H7 (cell line): ENCODE data around the gene SF3B4. TPM values are rescaled to one million over a fixed set of nuclear protein-coding genes. Genes with fewer than 3 reads are reported as not detected.
"Not testable (repeated sequence)": the region's sequence is repeated elsewhere in the genome, so short reads cannot be mapped to it uniquely, and the experiment has no call there.

Source experiments
- DNase-seq: peaks from one replicate; pipeline ENCODE4 v3.0.0; 2012
- H3K27me3 ChIP-seq: 2 replicates; pipeline ENCODE4 v1.6.0; 2011; ENCODE audit warnings: mild to moderate bottlenecking, low read length; ENCODE audit not compliant: control insufficient read depth, insufficient read depth
- H3K36me3 ChIP-seq: replicated peaks from 2 replicates; pipeline ENCODE4 v1.5.1; 2011; ENCODE audit warnings: low read length; ENCODE audit not compliant: control insufficient read depth, insufficient read depth
- H3K4me3 ChIP-seq: 2 replicates; pipeline ENCODE4 v1.5.1; 2011; ENCODE audit warnings: low read depth, mild to moderate bottlenecking, control low read depth, low read length, moderate library complexity; ENCODE audit not compliant: insufficient read depth
- total RNA-seq: library from RNA; depleted of rRNA; stranded (reverse); fragments of >200 nt; shearing (Covaris generic); gene quantifications from 2 replicates; pipeline ENCODE4 v1.2.3, GENCODE V29; 2014; rRNA removed

The SF3B4 gene
- total RNA-seq, 1 experiment from 2014 or later = 39.7 TPM

- Histone ChIP-seq H3K27me3 (no peaks in the 10 kb centered on the region), H3K4me3 (peak overlapping the region; percentile 86), H3K36me3 (no peaks in the 10 kb centered on the region)
- DNase-seq = peak; percentile 90
Measured at GRCh38 chr1:149887456-149888246, 40.0 kb downstream of the SF3B4 start.

GRCh38 chr1:149887196-149887455, 40.5 kb downstream of the SF3B4 start:
- not testable (repeated sequence) for DNase-seq, H3K27me3 ChIP-seq, H3K36me3 ChIP-seq
- peak overlapping the region; percentile 86 for H3K4me3 ChIP-seq

- no peaks in the 10 kb centered on the region for H3K36me3 ChIP-seq
- H3K4me3 ChIP-seq = peak overlapping the region; percentile 86
- peak; percentile 92 for DNase-seq
- H3K27me3 ChIP-seq = no peaks in the 10 kb centered on the region
Measured at GRCh38 chr1:149886396-149887195, 41.0 kb downstream of the SF3B4 start.

- not testable (repeated sequence) for H3K27me3 ChIP-seq, H3K36me3 ChIP-seq, DNase-seq
- peak overlapping the region; percentile 66 for H3K4me3 ChIP-seq
Measured at GRCh38 chr1:149886121-149886395, 41.5 kb downstream of the SF3B4 start.

- H3K27me3 ChIP-seq = no peaks in the 10 kb centered on the region
- H3K4me3 ChIP-seq = peak overlapping the region; percentile 66
- no peaks in the 10 kb centered on the region for H3K36me3 ChIP-seq
- DNase-seq = no peak
Measured at GRCh38 chr1:149885339-149886120, 42.1 kb downstream of the SF3B4 start.

- no peaks in the 10 kb centered on the region for H3K27me3 ChIP-seq
- DNase-seq = no peak
- H3K36me3 ChIP-seq = no peaks in the 10 kb centered on the region
- H3K4me3 ChIP-seq = peak overlapping the region; percentile 66
Measured at GRCh38 chr1:149884433-149885338, 42.9 kb downstream of the SF3B4 start.

GRCh38 chr1:149883598-149884247, 43.9 kb downstream of the SF3B4 start:
- no peaks in the 10 kb centered on the region for H3K27me3 ChIP-seq
- DNase-seq = no peak
- H3K4me3 ChIP-seq = no peak overlapping the region
- no peaks in the 10 kb centered on the region for H3K36me3 ChIP-seq

- no peaks in the 10 kb centered on the region for H3K27me3 ChIP-seq
- H3K4me3 ChIP-seq = no peak overlapping the region
- no peak for DNase-seq
- H3K36me3 ChIP-seq = no peaks in the 10 kb centered on the region
Measured at GRCh38 chr1:149881876-149882275, 45.7 kb downstream of the SF3B4 start.

GRCh38 chr1:149879556-149879955, 48.0 kb downstream of the SF3B4 start:
- no peak overlapping the region for H3K4me3 ChIP-seq
- H3K36me3 ChIP-seq = no peaks in the 10 kb centered on the region
- DNase-seq = no peak
- H3K27me3 ChIP-seq = no peaks in the 10 kb centered on the region

GRCh38 chr1:149877211-149877946, 50.2 kb downstream of the SF3B4 start:
- no peak for DNase-seq
- Histone ChIP-seq H3K4me3 (no peak overlapping the region), H3K27me3 (no peaks in the 10 kb centered on the region), H3K36me3 (no peaks in the 10 kb centered on the region)

Other genes starting within 250 kb of the SF3B4 start
- not detected in 2 replicates for gene FCGR1A, start 145.1 kb downstream of the SF3B4 start, total RNA-seq
- 27.7 and 40.1 TPM in 2 replicates for gene BOLA1, start 28.2 kb downstream of the SF3B4 start, total RNA-seq
- 40.3 and 42.3 TPM in 2 replicates for gene SV2A, start 10.0 kb downstream of the SF3B4 start, total RNA-seq
- gene MTMR11, start 9.1 kb upstream of the SF3B4 start, total RNA-seq = 5.2 and 7.9 TPM in 2 replicates
- gene OTUD7B, start 82.9 kb upstream of the SF3B4 start, total RNA-seq = 17.4 and 19.3 TPM in 2 replicates
- 49.7 and 54.0 TPM in 2 replicates for gene VPS45, start 140.0 kb upstream of the SF3B4 start, total RNA-seq
- 69.5 and 85.9 TPM in 2 replicates for gene PLEKHO1, start 222.1 kb upstream of the SF3B4 start, total RNA-seq